ENCODE data around the gene SOBP.

The SOBP gene

GRCh38 chr6:107614828-107615227 lies 124.9 kb downstream of the SOBP start:
- no peak for DNase-seq (ENCODE audit: low read depth in 2 of 2)

GRCh38 chr6:107616775-107617174 lies 126.9 kb downstream of the SOBP start:
- DNase-seq (ENCODE audit: low read depth in 2 of 2): no peak

GRCh38 chr6:107617341-107617932 lies 127.5 kb downstream of the SOBP start:
- DNase-seq (ENCODE audit: low read depth in 2 of 2): no peak

- DNase-seq (ENCODE audit: low read depth in 2 of 2): peak; percentile 19 to 24
Observed at GRCh38 chr6:107618672-107619071, 128.8 kb downstream of the SOBP start.

GRCh38 chr6:107620732-107621131 lies 130.8 kb downstream of the SOBP start:
- DNase-seq (ENCODE audit: low read depth in 2 of 2): no peak

- DNase-seq (ENCODE audit: low read depth in 2 of 2): no peak
Observed at GRCh38 chr6:107621229-107621937, 131.5 kb downstream of the SOBP start.

GRCh38 chr6:107622269-107622668 lies 132.4 kb downstream of the SOBP start:
- DNase-seq (ENCODE audit: low read depth in 2 of 2): no peak

GRCh38 chr6:107624050-107624449 lies 134.1 kb downstream of the SOBP start:
- no peak for DNase-seq (ENCODE audit: low read depth in 2 of 2)

- no peak for DNase-seq (ENCODE audit: low read depth in 2 of 2)
Observed at GRCh38 chr6:107624541-107624940, 134.6 kb downstream of the SOBP start.

GRCh38 chr6:107625264-107625663 lies 135.3 kb downstream of the SOBP start:
- DNase-seq (ENCODE audit: low read depth in 2 of 2): no peak

- no peak for DNase-seq (ENCODE audit: low read depth in 2 of 2)
Observed at GRCh38 chr6:107626645-107627044, 136.7 kb downstream of the SOBP start.

GRCh38 chr6:107627969-107628368 lies 138.1 kb downstream of the SOBP start:
- DNase-seq (ENCODE audit: low read depth in 2 of 2): no peak

GRCh38 chr6:107628878-107629277 lies 139.0 kb downstream of the SOBP start:
- no peak for DNase-seq (ENCODE audit: low read depth in 2 of 2)

GRCh38 chr6:107629548-107630129 lies 139.7 kb downstream of the SOBP start:
- DNase-seq (ENCODE audit: low read depth in 2 of 2): no peak

GRCh38 chr6:107630348-107630977 lies 140.5 kb downstream of the SOBP start:
- DNase-seq (ENCODE audit: low read depth in 2 of 2): no peak

- DNase-seq (ENCODE audit: low read depth in 2 of 2): no peak
Observed at GRCh38 chr6:107632381-107633136, 142.6 kb downstream of the SOBP start.

- DNase-seq (ENCODE audit: low read depth in 2 of 2): no peak
Observed at GRCh38 chr6:107633680-107634323, 143.9 kb downstream of the SOBP start.

- DNase-seq (ENCODE audit: low read depth in 2 of 2): no peak
Observed at GRCh38 chr6:107634324-107635056, 144.6 kb downstream of the SOBP start.

GRCh38 chr6:107635057-107635515 lies 145.2 kb downstream of the SOBP start:
- no peak for DNase-seq (ENCODE audit: low read depth in 2 of 2)

- DNase-seq (ENCODE audit: low read depth in 2 of 2): no peak
Observed at GRCh38 chr6:107636486-107636885, 146.6 kb downstream of the SOBP start.

Measured in stimulated activated CD8-positive, alpha-beta memory T cell treated with anti-CD3 and anti-CD28 coated beads, Interleukin-2, amount 100 ng/mL, for 48 hours (primary cell).